ENCODE measurements around the gene IRF2BPL.

Gene IRF2BPL

GRCh38 chr14:76984787-76985375 lies 43.6 kb downstream of the IRF2BPL start:
- in situ Hi-C loops (cut with MboI; ENCODE audit: low sequenced_read_pairs, unreplicated experiment) = no loop called here
- no peak for TF ChIP-seq CTCF (IDR thresholded peaks at IDR 0.05; ENCODE audit: borderline replicate concordance, control extremely low read depth, extremely low read depth, insufficient read depth, missing control alignments)
- DNase-seq (ENCODE audit: low spot score) = no peak

- TF ChIP-seq CTCF (IDR thresholded peaks at IDR 0.05; ENCODE audit: borderline replicate concordance, control extremely low read depth, extremely low read depth, insufficient read depth, missing control alignments) = no peak
- in situ Hi-C loops (cut with MboI; ENCODE audit: low sequenced_read_pairs, unreplicated experiment) = no loop called here
- DNase-seq (ENCODE audit: low spot score) = no peak
Measured at GRCh38 chr14:76984297-76984696, 44.2 kb downstream of the IRF2BPL start.

- no peak for TF ChIP-seq CTCF (IDR thresholded peaks at IDR 0.05; ENCODE audit: borderline replicate concordance, control extremely low read depth, extremely low read depth, insufficient read depth, missing control alignments)
- no peak for DNase-seq (ENCODE audit: low spot score)
- in situ Hi-C loops (cut with MboI; ENCODE audit: low sequenced_read_pairs, unreplicated experiment) = no loop called here
Measured at GRCh38 chr14:76981670-76982069, 46.8 kb downstream of the IRF2BPL start.

GRCh38 chr14:76977793-76978720 lies 50.5 kb downstream of the IRF2BPL start:
- no peak for TF ChIP-seq CTCF (IDR thresholded peaks at IDR 0.05; ENCODE audit: borderline replicate concordance, control extremely low read depth, extremely low read depth, insufficient read depth, missing control alignments)

GRCh38 chr14:76976240-76977005 lies 52.1 kb downstream of the IRF2BPL start:
- in situ Hi-C loops (cut with MboI; ENCODE audit: low sequenced_read_pairs, unreplicated experiment) = no loop called here
- TF ChIP-seq CTCF (IDR thresholded peaks at IDR 0.05; ENCODE audit: borderline replicate concordance, control extremely low read depth, extremely low read depth, insufficient read depth, missing control alignments) = no peak
- no peak for DNase-seq (ENCODE audit: low spot score)

More at GRCh38 chr14:76977793-76978720, 50.5 kb downstream of the IRF2BPL start:
- in situ Hi-C loops (cut with MboI; ENCODE audit: low sequenced_read_pairs, unreplicated experiment) = no loop called here
- peak; percentile 92 for DNase-seq (ENCODE audit: low spot score)

- in situ Hi-C loops (cut with MboI; ENCODE audit: low sequenced_read_pairs, unreplicated experiment) = no loop called here
- TF ChIP-seq CTCF (IDR thresholded peaks at IDR 0.05; ENCODE audit: borderline replicate concordance, control extremely low read depth, extremely low read depth, insufficient read depth, missing control alignments) = no peak
- DNase-seq (ENCODE audit: low spot score) = no peak
Measured at GRCh38 chr14:76975812-76976211, 52.7 kb downstream of the IRF2BPL start.

Measured in GM13976 (cell line).